ENCODE data around the gene GEMIN7.

GEMIN7 gene

DNA sequence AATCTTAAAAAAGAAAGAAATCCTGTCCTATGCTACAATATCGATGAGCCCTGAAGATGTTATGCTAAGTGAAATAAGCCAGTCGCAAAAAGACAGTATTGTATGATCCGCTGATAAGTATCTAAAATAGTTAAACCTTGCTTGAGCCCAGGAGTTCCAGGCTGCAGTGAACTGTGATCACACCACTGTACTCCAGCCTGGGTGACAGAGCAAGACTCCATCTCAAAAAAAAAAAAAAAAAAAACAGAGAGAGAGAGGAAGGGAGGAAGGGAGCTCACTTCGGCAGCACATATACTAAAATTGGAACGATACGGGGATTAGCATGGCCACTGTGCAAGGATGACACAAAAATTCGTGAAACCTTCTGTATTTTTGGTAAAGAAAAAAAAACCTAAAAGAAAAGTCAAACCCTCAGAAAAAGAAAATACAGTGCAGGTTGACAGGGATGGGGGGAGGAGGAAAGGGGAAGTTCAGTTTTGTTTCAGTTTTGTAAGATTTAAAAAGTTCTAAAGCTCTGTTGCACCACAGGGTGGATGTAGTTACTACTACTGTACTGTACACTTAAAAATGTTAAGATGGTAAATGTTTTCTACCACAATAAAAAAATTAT, 31.8 kb upstream of the GEMIN7 start:
- H3K4me3 ChIP-seq (ENCODE audit: low read depth, low read length) = no peak overlapping the region
- TF ChIP-seq POLR2A (IDR thresholded peaks at IDR 0.05; ENCODE audit: extremely low read depth, insufficient read length) (no peak), MYC (IDR thresholded peaks at IDR 0.05; ENCODE audit: low read depth, low read length) (no peak)
- TF ChIP-seq, protein P1, sequence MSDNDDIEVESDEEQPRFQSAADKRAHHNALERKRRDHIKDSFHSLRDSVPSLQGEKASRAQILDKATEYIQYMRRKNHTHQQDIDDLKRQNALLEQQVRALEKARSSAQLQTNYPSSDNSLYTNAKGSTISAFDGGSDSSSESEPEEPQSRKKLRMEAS (IDR thresholded peaks at IDR 0.05; ENCODE audit: low read depth, low read length) = no peak
- TF ChIP-seq, protein P2, sequence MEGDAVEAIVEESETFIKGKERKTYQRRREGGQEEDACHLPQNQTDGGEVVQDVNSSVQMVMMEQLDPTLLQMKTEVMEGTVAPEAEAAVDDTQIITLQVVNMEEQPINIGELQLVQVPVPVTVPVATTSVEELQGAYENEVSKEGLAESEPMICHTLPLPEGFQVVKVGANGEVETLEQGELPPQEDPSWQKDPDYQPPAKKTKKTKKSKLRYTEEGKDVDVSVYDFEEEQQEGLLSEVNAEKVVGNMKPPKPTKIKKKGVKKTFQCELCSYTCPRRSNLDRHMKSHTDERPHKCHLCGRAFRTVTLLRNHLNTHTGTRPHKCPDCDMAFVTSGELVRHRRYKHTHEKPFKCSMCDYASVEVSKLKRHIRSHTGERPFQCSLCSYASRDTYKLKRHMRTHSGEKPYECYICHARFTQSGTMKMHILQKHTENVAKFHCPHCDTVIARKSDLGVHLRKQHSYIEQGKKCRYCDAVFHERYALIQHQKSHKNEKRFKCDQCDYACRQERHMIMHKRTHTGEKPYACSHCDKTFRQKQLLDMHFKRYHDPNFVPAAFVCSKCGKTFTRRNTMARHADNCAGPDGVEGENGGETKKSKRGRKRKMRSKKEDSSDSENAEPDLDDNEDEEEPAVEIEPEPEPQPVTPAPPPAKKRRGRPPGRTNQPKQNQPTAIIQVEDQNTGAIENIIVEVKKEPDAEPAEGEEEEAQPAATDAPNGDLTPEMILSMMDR (IDR thresholded peaks at IDR 0.05; ENCODE audit: low read depth, low read length) = no peak
- peak; percentile 60 for DNase-seq (ENCODE audit: low read depth)

DNA sequence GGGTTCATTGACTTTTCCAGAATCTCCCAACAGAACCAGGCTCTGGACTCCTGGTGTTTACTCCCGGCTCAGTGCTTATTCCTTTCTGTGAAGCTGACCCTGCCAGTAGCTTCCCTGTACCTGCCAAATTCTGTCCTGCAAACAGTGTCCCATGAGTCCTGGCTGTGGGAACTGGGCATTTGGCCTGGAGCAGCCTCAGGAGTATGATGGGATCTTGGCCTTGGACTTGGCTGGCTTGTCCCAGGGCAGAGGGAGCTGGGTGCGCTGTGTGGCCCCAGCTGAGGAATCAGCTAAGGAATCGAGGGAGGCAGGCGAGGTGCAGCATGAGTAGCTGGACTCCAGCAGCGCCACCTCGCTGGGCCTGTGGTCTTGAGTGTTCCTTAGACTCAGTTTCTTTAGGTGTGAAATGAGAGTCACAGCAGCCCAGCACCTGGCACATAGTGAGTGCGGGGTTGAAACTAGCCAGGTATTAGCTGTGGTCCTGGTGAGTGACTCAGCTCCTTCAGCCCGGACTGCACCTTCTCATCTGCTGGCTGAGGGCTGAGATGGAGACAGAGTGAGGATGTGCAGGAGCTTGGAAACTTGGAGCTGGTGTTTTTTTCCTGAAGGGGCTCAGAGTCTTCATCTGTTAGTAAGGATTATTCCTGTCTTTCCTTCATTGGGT, 29.9 kb upstream of the GEMIN7 start:
- no peak overlapping the region for H3K4me3 ChIP-seq (ENCODE audit: low read depth, low read length)
- no peak for DNase-seq (ENCODE audit: low read depth)
- TF ChIP-seq POLR2A (IDR thresholded peaks at IDR 0.05; ENCODE audit: extremely low read depth, insufficient read length) (no peak), MYC (IDR thresholded peaks at IDR 0.05; ENCODE audit: low read depth, low read length) (no peak)
- TF ChIP-seq, protein P2 (IDR thresholded peaks at IDR 0.05; ENCODE audit: low read depth, low read length) = no peak
- TF ChIP-seq, protein P1 (IDR thresholded peaks at IDR 0.05; ENCODE audit: low read depth, low read length) = no peak

DNA sequence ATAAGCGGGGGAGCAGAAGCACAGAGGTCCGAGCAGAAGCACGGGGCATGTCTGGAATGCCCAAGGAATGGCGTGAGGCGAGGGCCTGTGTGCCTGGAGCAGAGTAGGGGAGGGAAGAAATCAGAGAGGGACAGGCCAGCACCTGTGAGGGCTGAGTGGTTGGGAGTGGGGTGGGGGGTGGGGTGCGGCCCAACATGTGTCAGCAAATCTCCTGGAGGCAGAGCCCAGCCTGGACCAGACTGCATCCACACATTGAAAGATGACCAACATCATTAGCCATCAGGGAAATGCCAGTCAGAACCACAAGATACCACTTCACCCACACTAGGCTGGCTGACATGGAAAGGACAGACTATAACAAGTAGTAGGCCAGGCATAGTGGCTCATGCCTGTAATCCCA, 29.0 kb upstream of the GEMIN7 start:
- H3K4me3 ChIP-seq (ENCODE audit: low read depth, low read length) = no peak overlapping the region
- DNase-seq (ENCODE audit: low read depth) = no peak
- TF ChIP-seq, protein P2 (IDR thresholded peaks at IDR 0.05; ENCODE audit: low read depth, low read length) = no peak
- TF ChIP-seq POLR2A (IDR thresholded peaks at IDR 0.05; ENCODE audit: extremely low read depth, insufficient read length) = no peak
- no peak for TF ChIP-seq MYC (IDR thresholded peaks at IDR 0.05; ENCODE audit: low read depth, low read length)
- TF ChIP-seq, protein P1 (IDR thresholded peaks at IDR 0.05; ENCODE audit: low read depth, low read length) = no peak

DNA sequence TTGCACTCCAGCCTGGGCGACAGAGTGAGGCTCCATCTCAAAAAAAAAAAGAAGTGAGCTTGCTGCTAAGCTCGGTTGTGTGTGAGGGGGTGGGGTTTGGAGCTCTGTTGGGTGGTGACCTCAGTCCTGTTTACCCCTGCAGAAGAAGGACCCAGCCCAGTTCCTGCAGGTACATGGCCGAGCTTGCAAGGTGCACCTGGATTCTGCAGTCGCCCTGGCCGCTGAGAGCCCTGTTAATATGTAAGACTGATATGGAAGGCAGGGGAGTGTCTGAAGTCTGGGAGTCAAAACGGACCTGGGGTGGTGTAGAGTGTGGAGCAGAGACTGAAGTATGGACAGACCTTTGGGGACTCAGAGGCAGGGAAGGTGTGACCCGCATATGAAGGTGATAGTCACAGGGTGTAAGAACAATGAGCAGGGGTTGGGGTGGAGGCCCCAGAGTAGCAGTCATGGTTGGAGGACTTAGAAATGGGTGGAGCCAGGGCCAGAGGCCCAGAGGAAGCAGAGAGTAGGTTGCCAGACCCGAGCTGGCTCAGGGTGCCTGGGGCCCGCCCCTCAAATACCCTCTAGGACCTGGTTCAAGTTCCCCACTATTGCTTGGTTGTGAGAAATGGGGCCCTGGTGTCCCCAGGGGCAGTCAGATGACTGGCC, 27.0 kb upstream of the GEMIN7 start:
- DNase-seq (ENCODE audit: low read depth) = no peak
- H3K4me3 ChIP-seq (ENCODE audit: low read depth, low read length) = no peak overlapping the region
- no peak for TF ChIP-seq MYC (IDR thresholded peaks at IDR 0.05; ENCODE audit: low read depth, low read length)

DNA sequence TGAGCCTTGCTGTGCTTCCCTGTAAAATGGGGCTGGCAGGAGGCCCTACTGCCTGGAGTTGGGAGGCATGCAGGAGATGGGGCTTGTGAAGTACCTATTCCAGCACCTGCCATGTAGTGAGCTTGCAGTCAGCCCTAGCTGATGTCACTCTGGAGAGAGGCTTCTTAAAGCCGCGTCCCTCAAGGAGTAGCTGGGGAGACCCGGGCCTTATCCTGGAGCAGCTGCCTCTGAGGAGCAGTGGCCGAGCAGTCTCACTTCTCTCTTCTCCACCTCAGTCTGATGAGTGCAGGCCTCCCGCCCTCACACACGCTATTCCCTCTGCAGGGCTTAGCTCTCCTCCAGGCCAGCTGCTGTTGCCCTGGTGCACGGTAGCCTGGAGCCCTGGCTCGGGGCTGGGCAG, 22.2 kb upstream of the GEMIN7 start:
- H3K4me3 ChIP-seq (ENCODE audit: low read depth, low read length) = no peak overlapping the region
- no peak for DNase-seq (ENCODE audit: low read depth)
- TF ChIP-seq, protein P1 (IDR thresholded peaks at IDR 0.05; ENCODE audit: low read depth, low read length) = no peak
- TF ChIP-seq, protein P2 (IDR thresholded peaks at IDR 0.05; ENCODE audit: low read depth, low read length) = no peak
- no peak for TF ChIP-seq POLR2A (IDR thresholded peaks at IDR 0.05; ENCODE audit: extremely low read depth, insufficient read length)

DNA sequence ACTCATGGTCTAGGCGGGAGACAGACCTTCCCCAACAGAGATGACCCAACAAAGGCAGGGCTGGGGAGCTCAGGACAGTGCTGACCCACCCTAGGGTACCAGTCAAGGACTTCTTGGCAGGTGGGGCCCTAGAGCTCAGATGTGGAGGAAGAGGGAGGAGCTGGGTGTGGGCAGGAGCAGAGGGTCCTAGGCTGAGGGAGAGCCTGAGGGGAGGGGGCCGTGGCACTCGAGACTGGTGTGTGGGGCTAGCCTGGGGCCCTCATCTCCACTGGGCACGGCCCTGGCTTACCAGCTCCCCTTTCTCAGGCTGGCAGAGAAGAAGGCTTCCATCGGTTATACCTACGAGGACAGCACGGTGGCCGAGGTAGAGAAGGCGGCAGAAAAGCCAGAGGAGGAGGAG, 21.6 kb upstream of the GEMIN7 start:
- no peak for DNase-seq (ENCODE audit: low read depth)
- no peak overlapping the region for H3K4me3 ChIP-seq (ENCODE audit: low read depth, low read length)
- TF ChIP-seq POLR2A (IDR thresholded peaks at IDR 0.05; ENCODE audit: extremely low read depth, insufficient read length) (no peak), MYC (IDR thresholded peaks at IDR 0.05; ENCODE audit: low read depth, low read length) (no peak)
- TF ChIP-seq, protein P1 (IDR thresholded peaks at IDR 0.05; ENCODE audit: low read depth, low read length) = no peak
- TF ChIP-seq, protein P2 (IDR thresholded peaks at IDR 0.05; ENCODE audit: low read depth, low read length) = no peak

Data from NB4 (cell line).